Myocyte (in vitro differentiated cells): ENCODE results near the gene PAPPA. TPM values are rescaled to one million over a fixed set of nuclear protein-coding genes. Genes with fewer than 3 reads are reported as not detected.
A peak's percentile ranks its signal among the peaks of the same experiment; 100 is the strongest.

ENCODE experiments used
- DNase-seq: peaks from one replicate; pipeline ENCODE4 v3.0.0-alpha.2; 2012; ENCODE audit warnings: low read depth
- polyA plus RNA-seq: library from polyadenylated mRNA; unstranded; fragments of >200 nt; gene quantifications from one replicate; pipeline ENCODE4 v1.2.1, GENCODE V29; 2012; ENCODE audit warnings: missing spikeins
- total RNA-seq: library from RNA; depleted of rRNA; stranded (reverse); fragments of >200 nt; gene quantifications from 2 replicates; pipeline ENCODE4 v1.2.3, GENCODE V29; 2014

Gene PAPPA, protein sequence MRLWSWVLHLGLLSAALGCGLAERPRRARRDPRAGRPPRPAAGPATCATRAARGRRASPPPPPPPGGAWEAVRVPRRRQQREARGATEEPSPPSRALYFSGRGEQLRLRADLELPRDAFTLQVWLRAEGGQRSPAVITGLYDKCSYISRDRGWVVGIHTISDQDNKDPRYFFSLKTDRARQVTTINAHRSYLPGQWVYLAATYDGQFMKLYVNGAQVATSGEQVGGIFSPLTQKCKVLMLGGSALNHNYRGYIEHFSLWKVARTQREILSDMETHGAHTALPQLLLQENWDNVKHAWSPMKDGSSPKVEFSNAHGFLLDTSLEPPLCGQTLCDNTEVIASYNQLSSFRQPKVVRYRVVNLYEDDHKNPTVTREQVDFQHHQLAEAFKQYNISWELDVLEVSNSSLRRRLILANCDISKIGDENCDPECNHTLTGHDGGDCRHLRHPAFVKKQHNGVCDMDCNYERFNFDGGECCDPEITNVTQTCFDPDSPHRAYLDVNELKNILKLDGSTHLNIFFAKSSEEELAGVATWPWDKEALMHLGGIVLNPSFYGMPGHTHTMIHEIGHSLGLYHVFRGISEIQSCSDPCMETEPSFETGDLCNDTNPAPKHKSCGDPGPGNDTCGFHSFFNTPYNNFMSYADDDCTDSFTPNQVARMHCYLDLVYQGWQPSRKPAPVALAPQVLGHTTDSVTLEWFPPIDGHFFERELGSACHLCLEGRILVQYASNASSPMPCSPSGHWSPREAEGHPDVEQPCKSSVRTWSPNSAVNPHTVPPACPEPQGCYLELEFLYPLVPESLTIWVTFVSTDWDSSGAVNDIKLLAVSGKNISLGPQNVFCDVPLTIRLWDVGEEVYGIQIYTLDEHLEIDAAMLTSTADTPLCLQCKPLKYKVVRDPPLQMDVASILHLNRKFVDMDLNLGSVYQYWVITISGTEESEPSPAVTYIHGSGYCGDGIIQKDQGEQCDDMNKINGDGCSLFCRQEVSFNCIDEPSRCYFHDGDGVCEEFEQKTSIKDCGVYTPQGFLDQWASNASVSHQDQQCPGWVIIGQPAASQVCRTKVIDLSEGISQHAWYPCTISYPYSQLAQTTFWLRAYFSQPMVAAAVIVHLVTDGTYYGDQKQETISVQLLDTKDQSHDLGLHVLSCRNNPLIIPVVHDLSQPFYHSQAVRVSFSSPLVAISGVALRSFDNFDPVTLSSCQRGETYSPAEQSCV (N-terminal part only)
- total RNA-seq, result 4.5 and 6.5 TPM in 2 replicates
- polyA plus RNA-seq, result 11.5 TPM

DNA sequence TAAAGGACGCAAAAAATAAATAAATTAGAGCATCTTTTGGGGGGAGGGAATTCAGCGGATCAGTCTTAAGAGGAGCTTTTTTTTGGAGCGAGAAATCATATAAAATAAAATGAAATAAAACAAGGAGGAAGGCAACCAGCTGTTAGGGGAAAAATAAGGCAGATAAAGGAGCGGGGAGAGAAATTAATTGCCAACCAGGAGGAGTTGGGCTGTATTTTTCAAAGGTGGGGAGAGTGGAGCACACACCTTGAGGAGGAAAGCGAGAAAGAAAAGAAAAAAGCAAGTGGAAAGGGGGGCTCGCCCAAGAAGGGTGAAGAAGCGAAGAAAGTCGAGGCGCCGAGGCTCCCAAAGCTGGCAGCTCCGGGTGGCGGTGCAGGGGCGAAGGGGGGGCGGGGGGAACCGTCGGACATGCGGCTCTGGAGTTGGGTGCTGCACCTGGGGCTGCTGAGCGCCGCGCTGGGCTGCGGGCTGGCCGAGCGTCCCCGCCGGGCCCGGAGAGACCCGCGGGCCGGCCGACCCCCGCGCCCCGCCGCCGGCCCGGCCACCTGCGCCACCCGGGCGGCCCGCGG is at the start of gene PAPPA:
Gene PAPPA, plus strand, starts transcription at position 27 of the 569 bp plus-strand sequence. Its CDS starts 382 bp downstream, at position 409.
- DNase-seq, result no peak

DNA sequence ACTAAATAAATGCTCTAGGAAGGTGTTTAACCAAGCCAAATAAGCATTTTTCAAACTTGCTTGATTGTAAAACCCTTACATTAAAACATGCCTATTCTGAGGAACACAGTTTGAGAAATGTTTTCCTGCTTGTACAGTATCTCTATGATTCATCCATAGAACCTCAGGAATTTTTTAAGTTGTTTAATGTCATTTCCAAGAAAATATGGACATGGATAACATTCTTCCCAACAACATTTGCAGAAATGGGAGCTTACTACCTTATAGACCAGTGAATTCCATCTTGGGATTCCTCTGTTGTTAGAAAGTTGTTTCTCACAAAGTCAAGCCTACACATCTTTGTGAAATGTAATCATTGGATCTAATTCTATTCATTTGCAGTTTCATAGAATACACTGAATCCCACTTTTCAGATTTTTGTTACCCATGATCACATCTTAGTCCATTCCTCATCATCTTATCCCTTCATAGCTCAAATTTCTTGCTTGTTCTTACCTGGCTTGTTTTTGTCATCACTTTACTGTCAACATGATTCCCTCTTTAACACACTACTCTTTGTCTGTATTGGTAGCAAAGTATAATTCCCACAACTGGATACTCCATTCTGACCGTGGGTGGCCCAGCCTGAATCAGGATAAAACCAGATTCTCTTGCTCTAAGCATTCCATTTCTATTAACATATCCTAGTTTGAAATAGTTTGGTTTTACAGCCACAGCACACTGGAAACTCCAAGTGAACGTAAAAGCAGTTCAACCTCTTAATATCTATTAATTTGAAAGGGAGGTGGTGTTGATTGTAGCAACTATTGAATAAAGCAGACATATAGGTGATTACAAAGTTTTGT is 49.4 kb upstream of the PAPPA start:
- DNase-seq, result peak; percentile 14

DNA sequence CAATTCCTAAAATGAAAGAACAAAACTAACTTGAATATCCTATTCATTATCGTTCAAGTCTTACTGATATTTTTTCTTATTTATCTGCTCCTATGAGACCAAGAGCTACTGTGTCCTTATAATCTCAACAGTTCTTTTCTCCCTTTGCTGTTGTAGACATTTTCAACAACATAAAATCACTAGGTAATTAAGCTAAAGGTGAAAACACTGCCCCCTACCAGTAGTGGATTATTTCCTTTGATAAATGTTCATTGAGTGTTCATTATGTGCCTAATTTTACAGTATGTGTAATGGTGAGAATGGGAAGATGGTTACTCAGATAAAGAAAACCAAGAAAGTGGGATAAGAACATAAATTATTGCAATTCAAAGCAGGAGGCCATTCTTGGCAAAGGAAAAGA is 41.4 kb upstream of the PAPPA start:
- peak; percentile 35 for DNase-seq

DNA sequence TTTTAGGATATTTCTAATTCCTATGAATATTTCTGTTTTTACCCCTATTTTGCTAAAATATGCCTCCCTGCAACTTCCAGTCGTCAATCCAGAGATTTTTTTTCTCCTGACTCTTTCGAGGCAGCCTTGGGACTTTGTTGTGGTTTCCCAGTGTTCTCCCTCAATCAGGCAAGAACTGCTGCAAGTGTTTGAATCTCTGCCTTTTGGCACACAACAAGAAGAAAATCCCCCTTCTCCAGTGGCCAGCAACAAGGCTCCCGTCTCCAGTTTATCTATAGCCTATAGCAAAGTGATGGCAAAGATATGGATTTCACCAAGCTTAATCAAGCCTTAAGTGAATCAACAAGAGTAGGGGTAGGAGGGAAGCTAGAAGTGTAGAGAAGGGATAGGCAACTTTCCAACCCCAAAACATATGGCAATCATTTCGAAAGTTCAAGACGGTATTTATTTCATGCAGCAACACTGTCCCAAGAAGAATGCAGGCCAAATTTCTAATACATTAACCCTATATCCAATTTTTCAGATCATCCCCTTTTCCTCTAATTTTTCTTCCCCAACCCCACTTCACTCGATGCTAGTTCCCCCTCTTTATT is 37.7 kb upstream of the PAPPA start:
- DNase-seq, result peak; percentile 43

DNA sequence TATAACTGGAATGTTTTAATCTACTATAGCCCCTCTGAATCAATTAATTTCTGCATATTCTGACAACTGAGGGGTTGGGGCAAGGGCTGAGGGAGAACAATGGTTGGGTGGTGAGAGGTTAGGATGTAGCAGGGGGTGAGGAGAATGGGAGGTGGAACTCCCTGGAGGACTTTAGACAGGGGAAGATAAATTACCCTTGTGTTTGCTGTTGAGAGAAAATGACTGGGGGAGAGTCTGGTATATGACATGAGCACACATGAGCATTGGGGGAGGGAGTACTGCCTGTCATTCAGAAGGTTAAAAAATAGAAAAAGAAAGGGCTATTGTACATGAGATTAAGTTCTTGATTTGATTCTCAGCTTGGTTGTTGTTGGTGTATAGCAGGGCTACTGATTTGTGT is 37.2 kb upstream of the PAPPA start:
- DNase-seq, result no peak

DNA sequence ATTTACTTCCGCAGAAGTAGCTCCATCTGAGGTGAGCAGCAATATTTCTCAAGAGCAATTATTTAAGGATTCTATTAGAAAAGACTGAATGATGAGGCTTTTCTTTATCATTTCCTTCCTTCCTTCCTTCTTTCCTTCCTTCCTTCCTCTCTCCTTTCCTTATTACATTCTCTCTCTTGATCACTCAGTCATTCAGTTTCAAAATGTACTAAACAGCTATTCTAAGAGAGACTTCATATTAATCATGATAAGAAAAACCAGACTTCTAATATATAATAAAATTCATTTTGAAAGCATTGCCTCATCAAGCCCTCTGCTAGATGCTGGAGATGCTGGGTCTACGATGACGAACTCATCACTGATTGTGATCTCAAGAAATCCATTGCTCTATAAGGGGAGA is 30.4 kb upstream of the PAPPA start:
- no peak for DNase-seq

DNA sequence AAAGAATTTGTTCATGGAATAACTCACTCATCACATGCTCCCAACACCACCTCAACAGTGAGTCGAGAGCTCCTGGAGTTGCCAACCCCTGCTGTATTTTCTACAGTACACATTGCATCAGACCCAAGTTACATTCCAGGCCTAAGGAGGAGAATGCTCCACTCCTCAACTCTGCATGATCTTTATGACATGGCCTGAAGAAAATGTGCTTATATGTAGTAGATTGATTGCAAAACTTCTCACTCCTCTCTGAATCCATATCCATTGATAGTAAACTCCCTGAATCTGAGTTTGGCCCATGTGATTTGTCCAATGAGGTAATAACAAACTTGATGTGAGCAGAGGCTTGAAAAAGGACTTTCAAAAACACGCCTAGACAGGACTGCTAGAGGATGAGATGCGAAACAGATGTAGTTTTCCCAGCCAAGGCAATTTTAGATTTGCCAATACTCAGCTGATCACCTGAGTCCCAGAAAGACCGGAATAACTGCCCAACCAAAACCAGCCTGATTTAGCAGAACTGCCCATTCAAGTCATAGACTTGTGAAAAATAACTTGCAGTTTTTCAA is 29.0 kb upstream of the PAPPA start:
- DNase-seq, result no peak

DNA sequence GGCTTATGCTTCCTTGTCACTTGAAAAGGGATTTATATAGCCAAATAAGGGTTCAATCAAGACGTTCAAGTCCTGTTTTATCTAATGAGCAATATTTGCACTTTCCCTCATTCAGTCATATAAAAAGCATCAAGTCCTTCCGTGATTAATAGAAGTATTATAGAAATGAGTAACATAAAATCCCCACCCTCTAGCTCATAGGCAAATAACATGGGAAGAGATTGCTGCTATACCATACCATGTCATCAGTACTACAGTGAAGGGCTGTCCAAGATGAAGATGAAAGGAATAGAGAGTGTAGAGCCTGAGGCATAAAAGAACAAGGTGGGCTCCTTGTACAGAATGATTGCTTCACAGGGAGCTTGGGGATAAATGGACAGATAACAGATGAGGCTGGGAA is 20.4 kb upstream of the PAPPA start:
- no peak for DNase-seq

DNA sequence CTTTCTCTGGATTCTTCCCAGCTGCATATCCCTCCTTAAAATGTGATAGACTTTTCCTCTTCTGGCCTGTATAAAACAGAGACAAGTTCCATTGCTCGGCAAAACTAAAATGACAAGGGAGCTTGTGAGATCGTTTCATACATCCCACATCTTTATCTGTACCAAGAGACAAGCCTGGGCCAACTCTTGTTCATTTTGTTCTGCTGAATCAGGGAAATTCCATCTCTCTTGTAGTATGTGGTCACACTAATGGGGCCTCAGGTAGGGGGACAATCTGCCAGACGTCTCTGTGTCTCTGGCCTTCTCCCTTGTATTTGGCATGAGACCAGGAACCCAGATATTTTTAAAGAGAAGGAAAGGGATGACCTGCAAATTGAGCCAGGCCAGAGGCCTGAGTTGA is 18.6 kb upstream of the PAPPA start:
- DNase-seq, result no peak

DNA sequence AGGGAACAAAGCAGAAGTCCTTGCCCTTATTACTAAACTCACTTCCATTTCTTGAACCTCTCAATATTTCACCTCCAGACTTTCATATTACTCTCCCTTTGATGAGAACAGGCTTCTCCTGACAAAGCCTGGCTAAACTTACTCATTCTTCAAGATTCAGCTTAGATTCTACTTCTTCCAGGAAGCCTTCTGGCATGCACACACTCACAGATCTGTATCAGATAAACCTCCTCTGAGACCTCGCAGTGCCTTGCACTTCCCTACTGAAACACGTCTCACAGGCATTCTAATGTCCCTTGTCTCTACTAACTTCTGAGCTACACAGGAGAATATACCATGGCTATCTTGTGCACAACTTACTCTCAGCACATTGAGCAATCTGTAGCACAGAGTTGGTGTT is 16.6 kb upstream of the PAPPA start:
- no peak for DNase-seq

DNA sequence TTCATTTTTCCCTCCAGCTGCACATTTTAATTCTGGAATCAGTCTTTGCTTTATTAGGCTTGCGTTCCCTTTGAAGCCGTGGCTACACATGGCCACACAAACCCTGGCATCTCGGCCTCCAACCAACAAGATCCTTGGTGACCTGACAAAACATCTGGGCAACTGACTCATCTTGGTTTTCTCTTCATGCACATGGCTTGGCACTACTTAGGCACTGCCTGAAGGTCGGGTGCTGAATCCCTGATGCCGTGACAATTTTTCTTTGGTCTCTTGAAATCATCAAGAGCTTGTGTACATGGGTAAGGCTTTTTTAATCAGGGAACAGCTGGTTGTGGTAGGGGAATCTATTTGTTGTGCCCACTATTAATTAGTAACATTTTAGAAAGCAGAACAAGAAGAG is 16.0 kb upstream of the PAPPA start:
- DNase-seq, result peak; percentile 83

DNA sequence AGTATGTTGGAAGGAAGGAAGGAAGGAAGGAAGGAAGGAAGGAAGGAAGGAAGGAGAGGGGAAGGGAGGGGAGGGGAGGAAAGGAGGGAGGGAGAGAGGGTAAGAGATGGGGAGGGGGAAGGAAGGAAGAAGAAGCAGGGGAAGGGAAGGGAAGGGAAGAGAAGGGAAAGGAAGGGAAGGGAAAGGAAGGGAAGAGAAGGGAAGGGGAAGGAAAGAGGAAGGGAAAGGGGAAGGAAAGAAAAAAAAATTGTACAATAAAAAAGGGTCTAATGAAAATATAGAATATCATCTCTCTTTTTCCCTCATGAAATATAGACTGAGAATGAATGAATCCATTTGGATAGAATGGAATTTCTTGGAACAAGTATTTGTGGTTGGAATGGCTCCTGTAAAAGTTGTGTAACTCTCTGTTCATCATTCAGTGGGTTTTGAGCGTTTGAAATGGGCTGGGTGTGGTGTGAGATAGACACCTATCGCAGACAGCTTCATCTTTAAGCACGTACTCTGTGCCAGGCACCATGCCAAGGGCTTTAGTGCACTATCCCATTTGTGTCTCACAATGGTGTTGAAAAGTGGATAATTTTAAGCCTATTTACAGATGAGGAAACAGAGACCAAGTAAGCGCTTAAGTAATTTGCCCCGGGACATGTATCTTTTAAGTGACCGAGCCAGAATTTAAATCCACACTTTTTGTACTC is 11.6 kb upstream of the PAPPA start:
- DNase-seq, result no peak

DNA sequence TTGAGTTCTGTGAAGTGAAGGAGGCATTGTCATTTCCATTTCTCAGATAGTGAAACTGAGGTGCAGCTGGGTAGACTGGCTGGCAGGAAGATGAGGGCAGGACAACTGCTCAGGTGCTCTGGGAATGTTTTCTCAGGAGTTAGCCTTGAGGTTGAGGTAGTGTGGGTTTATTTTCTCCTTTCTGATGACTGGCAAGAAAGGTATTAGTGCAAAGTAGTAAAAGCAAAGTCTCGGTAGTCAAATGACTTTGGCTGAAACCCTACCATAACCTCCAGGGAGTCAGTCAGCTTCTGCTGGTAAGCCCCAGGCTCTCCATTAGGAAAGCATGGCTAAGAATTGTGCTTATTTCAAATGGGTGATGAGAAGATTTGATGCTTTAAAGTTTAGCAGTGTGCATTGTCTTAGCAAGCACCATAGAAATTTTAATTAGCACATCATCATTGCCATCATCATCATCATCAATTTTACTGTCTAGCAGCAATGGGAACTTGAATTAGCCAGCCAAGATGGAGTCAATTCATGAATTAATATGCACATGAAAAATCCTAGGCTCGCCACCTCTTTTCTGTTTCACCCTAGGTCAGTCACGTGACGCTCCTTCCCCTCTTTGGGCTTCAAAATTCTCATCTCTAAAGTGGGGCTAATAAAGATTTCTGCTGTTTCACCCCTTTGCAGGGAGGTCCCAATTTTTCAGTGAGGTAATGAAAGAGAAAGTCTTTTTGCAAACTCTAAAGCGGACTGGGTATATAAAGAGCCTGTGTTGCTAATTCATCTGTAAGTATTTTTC is 10.7 kb upstream of the PAPPA start:
- DNase-seq, result no peak

DNA sequence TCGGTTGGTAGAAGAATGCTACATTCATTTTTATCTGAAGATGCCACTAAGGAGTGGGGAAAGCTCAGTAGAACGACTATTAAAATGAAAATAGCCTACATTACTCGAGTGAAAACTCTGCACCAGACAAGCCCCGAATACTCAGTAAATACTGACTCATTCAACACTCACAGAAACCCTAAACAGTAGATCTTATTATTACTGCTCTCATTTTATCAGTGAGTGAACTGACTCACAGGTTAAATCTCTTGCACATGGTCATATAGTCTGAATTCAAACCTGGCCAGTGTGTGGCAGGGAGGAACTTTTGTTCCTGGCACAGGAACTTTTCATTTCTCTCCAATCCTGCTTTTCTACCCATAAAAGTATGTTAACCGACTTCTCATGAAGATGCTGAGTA is 9.6 kb upstream of the PAPPA start:
- DNase-seq, result no peak

DNA sequence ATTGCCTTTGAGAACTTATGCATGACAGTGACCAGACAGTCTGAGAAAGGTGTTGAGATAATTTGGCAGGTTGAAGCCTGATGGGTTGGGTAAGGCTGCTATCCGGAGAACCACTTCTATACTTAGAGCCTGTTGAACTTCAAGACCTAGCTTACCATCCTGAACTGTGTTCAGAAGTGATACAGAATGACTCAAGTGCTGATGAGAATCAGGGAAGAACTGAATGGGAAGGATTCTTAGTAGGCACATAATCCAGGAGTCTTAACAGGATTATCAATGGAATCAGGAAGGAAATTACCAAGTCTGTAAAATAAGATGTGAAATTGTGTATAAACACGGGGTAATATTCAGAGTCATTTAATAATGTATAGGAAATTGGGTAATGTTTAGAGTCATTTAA is 9.0 kb upstream of the PAPPA start:
- DNase-seq, result no peak

DNA sequence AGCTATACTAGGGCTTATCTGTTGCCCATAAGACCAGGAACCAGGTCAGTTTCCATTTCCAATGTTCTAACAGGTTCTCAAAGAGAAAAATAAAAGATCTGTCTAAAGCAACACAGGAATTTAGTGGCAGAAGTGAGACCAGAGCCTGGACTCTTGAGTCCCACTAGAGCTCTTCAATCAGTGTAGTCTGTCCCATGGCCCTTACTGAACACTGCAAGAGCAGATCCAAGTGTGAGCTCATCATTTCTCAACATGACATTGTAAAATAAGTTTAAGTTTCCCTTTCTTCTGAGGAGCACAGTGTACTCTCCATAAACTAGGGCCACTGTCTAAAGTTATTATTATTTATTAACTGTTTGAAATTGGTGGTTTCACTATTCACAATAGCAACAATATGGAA is 8.6 kb upstream of the PAPPA start:
- no peak for DNase-seq

DNA sequence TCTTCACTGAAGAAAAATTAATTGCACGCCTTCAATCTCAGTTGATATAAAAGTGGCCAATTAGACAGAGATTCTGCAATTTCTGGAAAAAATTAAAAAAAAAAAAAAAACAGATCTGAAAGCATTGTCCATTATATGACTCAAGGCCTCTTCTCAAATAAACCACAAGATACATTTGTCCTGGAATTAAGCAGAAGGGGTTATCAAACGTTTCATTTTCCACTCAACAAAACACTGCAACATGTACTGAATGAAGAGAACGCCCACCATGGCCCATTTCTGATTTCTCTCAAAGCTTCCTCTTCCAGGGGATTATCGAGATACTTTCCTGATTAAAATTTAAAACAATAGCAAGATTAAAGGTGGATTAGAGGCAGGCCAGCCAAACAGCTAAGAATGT is 5.8 kb upstream of the PAPPA start:
- DNase-seq, result no peak

DNA sequence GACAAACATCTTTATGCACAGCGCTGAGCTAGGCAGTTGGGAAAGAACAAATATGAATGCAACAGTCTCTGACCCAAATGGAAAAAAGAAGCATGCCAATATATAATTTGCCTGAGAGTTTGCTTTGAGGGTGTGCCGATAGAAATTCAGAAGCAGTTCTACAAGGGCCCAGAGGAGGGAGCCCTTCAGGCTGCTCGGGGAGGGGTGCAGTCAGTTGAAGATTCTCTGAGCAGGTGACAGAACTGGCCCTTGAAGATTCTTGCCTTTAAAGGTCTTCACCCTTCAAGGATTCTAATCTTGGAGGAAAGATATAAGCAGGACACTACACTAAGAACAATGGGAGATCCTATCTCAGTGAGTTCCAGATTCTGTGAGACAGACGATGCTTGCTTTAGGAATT is 3.7 kb upstream of the PAPPA start:
- DNase-seq, result peak; percentile 52
